Measurements from ENCODE around the gene CPEB1. TPM values are rescaled to one million over a fixed set of nuclear protein-coding genes. Genes with fewer than 3 reads are reported as not detected.

The CPEB1 gene
- total RNA-seq, result not detected in 2 replicates

DNA sequence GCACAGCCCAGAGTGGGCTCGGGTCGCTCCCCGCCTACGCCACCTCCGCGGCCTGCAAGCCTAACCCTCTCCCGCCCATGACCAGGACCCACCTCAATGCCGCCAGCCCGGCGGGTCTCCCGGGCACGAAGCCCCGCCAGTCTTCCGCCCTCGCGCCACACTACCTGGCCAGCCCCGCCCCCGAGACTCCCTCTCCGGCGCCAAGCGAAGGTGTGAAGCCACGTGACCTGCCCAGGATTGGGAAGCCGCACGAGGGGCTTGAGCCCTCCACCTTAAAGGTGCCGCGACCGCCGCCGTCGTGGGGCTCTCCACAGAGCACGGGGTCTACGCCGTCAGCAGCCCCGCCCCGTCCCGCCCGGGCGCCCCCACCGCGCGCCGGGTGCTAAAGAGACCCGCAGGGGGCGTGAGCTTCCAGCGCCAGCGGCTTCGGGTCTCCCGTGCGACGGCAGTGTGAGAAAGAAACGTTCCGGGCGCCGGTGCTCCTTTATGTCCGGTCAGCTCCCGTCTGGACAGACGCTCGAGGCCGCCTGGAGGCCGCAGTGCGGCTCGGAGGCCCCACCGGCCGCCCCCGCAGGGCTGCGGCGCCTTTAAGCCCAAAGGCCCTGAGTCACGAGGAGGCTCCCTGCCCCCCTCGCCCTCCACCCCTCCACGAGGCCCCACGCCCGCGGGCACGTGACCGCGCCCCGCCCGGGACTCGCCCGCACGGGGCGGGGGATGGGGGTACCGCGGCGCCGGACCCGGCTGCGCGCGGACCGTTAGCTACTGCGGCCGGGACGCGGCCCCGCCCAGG, at the start of gene CPEB1:
CPEB1 (minus strand) TSS at position 319 of the 790 bp plus-strand sequence. CDS start 18,904 bp downstream, outside the sequence.

DNA sequence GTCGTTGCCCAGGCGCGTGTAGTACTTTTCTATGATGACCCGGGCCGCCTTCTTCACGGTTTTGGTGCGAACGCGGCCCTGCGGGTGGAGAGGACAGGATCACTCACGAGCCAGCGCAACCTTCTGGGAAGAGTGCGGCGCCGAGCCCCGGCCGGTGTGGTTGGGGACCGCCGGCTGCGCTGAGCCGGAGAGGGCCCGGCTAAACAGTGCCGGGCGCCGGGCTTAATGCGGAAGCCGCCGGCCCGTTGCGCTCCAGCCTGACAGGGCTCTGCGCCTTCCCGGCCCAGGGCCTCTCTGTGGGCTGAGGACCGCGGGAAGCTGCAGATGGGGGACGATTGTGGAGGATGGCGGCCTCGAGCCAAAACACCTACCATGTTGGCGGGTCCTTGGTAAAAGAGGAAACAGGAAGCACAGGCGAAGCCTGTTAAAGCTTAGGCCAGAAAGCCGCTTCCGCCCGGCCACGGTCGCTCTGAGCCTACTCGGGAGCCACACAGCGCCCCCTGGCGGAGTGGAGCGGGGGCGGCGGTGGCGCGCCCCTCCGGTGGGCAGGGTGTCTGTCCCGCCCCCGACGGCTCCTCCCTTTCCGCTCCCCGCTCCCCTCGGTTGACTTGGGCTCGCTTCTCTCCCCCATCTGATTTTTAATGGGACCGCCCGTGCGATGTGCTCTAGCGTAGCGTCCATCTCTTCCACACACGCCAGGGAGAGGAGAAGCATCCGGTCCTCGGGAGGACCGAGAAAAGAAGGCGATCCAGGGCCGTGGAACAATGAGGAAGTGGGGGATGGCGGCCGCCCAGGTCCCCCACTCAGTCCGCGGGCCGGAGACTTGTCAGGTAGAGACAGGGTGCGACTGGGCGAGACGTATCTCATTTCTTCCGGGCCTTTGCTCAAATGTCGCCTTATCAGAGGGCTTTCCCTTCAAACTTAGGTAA, 106.8 kb downstream of the CPEB1 start, which contains the start of gene RPS17:
RPS17 (minus strand) TSS at position 403 of the 929 bp plus-strand sequence; CDS start at position 374, 29 bp downstream.

Other genes starting within 250 kb of the CPEB1 start
- 1.7 and 3.7 TPM in 2 replicates for gene GOLGA6L9, start 217.5 kb downstream of the CPEB1 start, total RNA-seq
- 2,634 and 2,840 TPM in 2 replicates for gene RPS17, start 106.9 kb downstream of the CPEB1 start, total RNA-seq
- not detected in 2 replicates for gene AP3B2, start 62.5 kb upstream of the CPEB1 start, total RNA-seq
- not detected in 2 replicates for gene FSD2, start 158.7 kb upstream of the CPEB1 start, total RNA-seq
- 3.0 and 3.8 TPM in 2 replicates for gene WHAMM, start 162.3 kb upstream of the CPEB1 start, total RNA-seq

All from endothelial cell of coronary artery (primary cell).